Measurements from ENCODE around the gene FGR.

FGR gene

GRCh38 chr1:27668121-27668807 lies 33.3 kb upstream of the FGR start:
- no peaks in the 10 kb centered on the region for H3K79me2 ChIP-seq (ENCODE audit: insufficient read depth, low read length)
- no peaks in the 10 kb centered on the region for H3K9me3 ChIP-seq (ENCODE audit: insufficient read depth, low read length)
- no peak for TF ChIP-seq EZH2phosphoT487 (conservative IDR thresholded peaks at IDR 0.05; ENCODE audit: low read length)
- TF ChIP-seq, protein P1, sequence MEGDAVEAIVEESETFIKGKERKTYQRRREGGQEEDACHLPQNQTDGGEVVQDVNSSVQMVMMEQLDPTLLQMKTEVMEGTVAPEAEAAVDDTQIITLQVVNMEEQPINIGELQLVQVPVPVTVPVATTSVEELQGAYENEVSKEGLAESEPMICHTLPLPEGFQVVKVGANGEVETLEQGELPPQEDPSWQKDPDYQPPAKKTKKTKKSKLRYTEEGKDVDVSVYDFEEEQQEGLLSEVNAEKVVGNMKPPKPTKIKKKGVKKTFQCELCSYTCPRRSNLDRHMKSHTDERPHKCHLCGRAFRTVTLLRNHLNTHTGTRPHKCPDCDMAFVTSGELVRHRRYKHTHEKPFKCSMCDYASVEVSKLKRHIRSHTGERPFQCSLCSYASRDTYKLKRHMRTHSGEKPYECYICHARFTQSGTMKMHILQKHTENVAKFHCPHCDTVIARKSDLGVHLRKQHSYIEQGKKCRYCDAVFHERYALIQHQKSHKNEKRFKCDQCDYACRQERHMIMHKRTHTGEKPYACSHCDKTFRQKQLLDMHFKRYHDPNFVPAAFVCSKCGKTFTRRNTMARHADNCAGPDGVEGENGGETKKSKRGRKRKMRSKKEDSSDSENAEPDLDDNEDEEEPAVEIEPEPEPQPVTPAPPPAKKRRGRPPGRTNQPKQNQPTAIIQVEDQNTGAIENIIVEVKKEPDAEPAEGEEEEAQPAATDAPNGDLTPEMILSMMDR (IDR thresholded peaks at IDR 0.05; ENCODE audit: insufficient read depth, low read length, poor library complexity, severe bottlenecking), result no peak
- H2AFZ ChIP-seq (ENCODE audit: low read depth, low read length, severe bottlenecking), result no peak overlapping the region
- H3K9me2 ChIP-seq (replicated peaks; ENCODE audit: insufficient read depth, low read length), result no peaks in the 10 kb centered on the region
- H3K4me2 ChIP-seq (ENCODE audit: low read depth, low read length, poor library complexity, severe bottlenecking), result no peak overlapping the region
- no peaks in the 10 kb centered on the region for H3K27me3 ChIP-seq (ENCODE audit: low read length)
- H3K9ac ChIP-seq (ENCODE audit: low read length), result no peak overlapping the region
- H3K4me3 ChIP-seq (ENCODE audit: insufficient read depth, low read length, poor library complexity, severe bottlenecking), result no peak overlapping the region
- no peaks in the 10 kb centered on the region for H3K36me3 ChIP-seq (ENCODE audit: low read length)
- no peaks in the 10 kb centered on the region for H4K20me1 ChIP-seq (ENCODE audit: low read depth, low read length)
- H3K27ac ChIP-seq (ENCODE audit: low read depth, low read length), result no peak overlapping the region
- H3F3A ChIP-seq (ENCODE audit: insufficient read depth), result no peaks in the 10 kb centered on the region

DNA sequence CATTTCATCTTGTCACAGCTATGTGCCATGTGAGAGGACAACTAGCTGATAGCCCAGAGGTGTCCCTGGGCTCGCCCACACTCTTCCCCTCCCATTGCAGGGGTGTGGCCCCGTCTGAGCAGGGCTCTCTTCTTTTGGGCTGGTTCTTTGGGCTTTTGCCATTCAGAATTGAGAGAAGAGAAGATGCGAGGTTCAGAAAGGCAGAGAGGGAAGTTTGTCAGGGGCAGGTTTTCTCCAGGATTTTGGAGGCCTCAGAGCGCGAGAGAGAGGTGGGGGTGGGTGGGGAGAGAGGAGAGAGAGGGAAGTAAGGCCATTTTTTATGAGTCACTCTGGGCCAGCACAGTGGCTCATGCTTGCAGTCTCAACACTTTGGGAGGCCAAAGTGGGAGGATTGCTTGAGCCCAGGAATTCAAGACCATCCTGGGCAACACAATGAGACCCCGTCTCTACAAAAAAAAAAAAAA lies 31.8 kb upstream of the FGR start:
- Histone ChIP-seq H3K36me3 (ENCODE audit: low read length) (no peaks in the 10 kb centered on the region), H3K4me3 (ENCODE audit: insufficient read depth, low read length, poor library complexity, severe bottlenecking) (no peak overlapping the region), H3K79me2 (ENCODE audit: insufficient read depth, low read length) (no peaks in the 10 kb centered on the region), H3K4me2 (ENCODE audit: low read depth, low read length, poor library complexity, severe bottlenecking) (no peak overlapping the region), H3K27ac (ENCODE audit: low read depth, low read length) (no peak overlapping the region), H3K27me3 (ENCODE audit: low read length) (no peaks in the 10 kb centered on the region), H3F3A (ENCODE audit: insufficient read depth) (no peaks in the 10 kb centered on the region), H3K9me2 (replicated peaks; ENCODE audit: insufficient read depth, low read length) (no peaks in the 10 kb centered on the region), H3K9me3 (ENCODE audit: insufficient read depth, low read length) (no peaks in the 10 kb centered on the region), H2AFZ (ENCODE audit: low read depth, low read length, severe bottlenecking) (no peak overlapping the region), H3K9ac (ENCODE audit: low read length) (no peak overlapping the region), H4K20me1 (ENCODE audit: low read depth, low read length) (no peaks in the 10 kb centered on the region)
- TF ChIP-seq, protein P1 (IDR thresholded peaks at IDR 0.05; ENCODE audit: insufficient read depth, low read length, poor library complexity, severe bottlenecking), result no peak
- TF ChIP-seq EZH2phosphoT487 (conservative IDR thresholded peaks at IDR 0.05; ENCODE audit: low read length), result no peak

DNA sequence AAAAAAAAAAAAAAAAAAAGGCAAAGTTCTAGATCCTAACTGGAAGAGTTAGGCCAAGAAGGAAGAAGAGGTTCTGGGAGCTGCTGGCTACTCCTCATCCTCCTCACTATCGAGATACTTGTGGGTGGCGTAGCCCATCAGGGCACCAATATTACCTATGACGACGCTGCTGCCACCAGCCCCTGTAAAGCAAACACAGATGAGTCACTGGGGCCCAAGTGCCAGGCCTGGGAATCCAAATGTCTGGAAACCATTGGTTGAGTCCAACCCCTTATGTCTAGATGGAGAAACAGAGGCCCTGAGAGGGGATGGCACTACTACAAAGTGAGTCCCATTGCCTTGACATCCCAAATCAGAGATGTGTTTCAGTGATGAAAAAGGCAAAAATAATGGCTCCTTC lies 31.3 kb upstream of the FGR start:
- H3K9me3 ChIP-seq (ENCODE audit: insufficient read depth, low read length), result no peaks in the 10 kb centered on the region
- no peak overlapping the region for H3K9ac ChIP-seq (ENCODE audit: low read length)
- TF ChIP-seq, protein P1 (IDR thresholded peaks at IDR 0.05; ENCODE audit: insufficient read depth, low read length, poor library complexity, severe bottlenecking), result no peak
- TF ChIP-seq EZH2phosphoT487 (conservative IDR thresholded peaks at IDR 0.05; ENCODE audit: low read length), result no peak
- H3K4me3 ChIP-seq (ENCODE audit: insufficient read depth, low read length, poor library complexity, severe bottlenecking), result no peak overlapping the region
- H3K4me2 ChIP-seq (ENCODE audit: low read depth, low read length, poor library complexity, severe bottlenecking), result no peak overlapping the region
- no peak overlapping the region for H2AFZ ChIP-seq (ENCODE audit: low read depth, low read length, severe bottlenecking)
- no peak overlapping the region for H3K27ac ChIP-seq (ENCODE audit: low read depth, low read length)
- H4K20me1 ChIP-seq (ENCODE audit: low read depth, low read length), result no peaks in the 10 kb centered on the region
- no peaks in the 10 kb centered on the region for H3K27me3 ChIP-seq (ENCODE audit: low read length)
- H3F3A ChIP-seq (ENCODE audit: insufficient read depth), result no peaks in the 10 kb centered on the region
- H3K9me2 ChIP-seq (replicated peaks; ENCODE audit: insufficient read depth, low read length), result no peaks in the 10 kb centered on the region
- H3K36me3 ChIP-seq (ENCODE audit: low read length), result no peaks in the 10 kb centered on the region
- no peaks in the 10 kb centered on the region for H3K79me2 ChIP-seq (ENCODE audit: insufficient read depth, low read length)

Measured in SU-DHL-6 (cell line).